HL-60 (cell line): ENCODE measurements around the gene FSCN2.

Source experiments
- CTCF ChIP-seq: IDR thresholded peaks from one replicate; pipeline ENCODE4 v1.5.1; 2011; ENCODE audit warnings: low read length, control low read depth, inconsistent platforms; ENCODE audit not compliant: insufficient read depth
- REST ChIP-seq: IDR thresholded peaks from 2 replicates; pipeline ENCODE4 v1.6.1; 2012; ENCODE audit warnings: low read depth; ENCODE audit not compliant: insufficient replicate concordance

- TF ChIP-seq CTCF, result no peak
- TF ChIP-seq REST, result no peak
These were observed 3.9 kb upstream of the FSCN2 start for GRCh38 chr17:81524039-81524864.
